CD14-positive monocyte (primary cell): Measurements from ENCODE around the gene SMYD4. TPM values are rescaled to one million over a fixed set of nuclear protein-coding genes. Genes with fewer than 3 reads are reported as not detected.

Experiments used
- DNase-seq, 3 donors: peaks; one replicate each; pipeline ENCODE4 v3.0.0-alpha.2; 2011 to 2022
- H2AFZ ChIP-seq: 2 replicates; pipeline ENCODE4 v1.6.0; 2012; ENCODE audit warnings: mild to moderate bottlenecking, low read depth, low read length, inconsistent platforms; ENCODE audit not compliant: insufficient read depth, poor library complexity, severe bottlenecking
- H3K27ac ChIP-seq, 2 donors: 1 replicate in 1 of 2; 2 replicates in 1 of 2; pipeline ENCODE4 v1.5.1; 2012 to 2013; ENCODE audit warnings: low read length in 2 of 2, control low read depth in 1 of 2, inconsistent platforms in 1 of 2, low read depth in 1 of 2, mild to moderate bottlenecking in 1 of 2
- H3K27me3 ChIP-seq, 2 donors: one replicate each; pipeline versions ENCODE4 v1.6.0 to v1.6.1; 2011 to 2013; ENCODE audit warnings: low read length in 2 of 2; ENCODE audit not compliant: control insufficient read depth in 2 of 2, insufficient read depth in 2 of 2
- H3K36me3 ChIP-seq, 2 donors: replicated peaks in 1 of 2; 1 replicate in 1 of 2; 2 replicates in 1 of 2; pipeline versions ENCODE4 v1.5.1 to v1.6.1; 2012 to 2013; ENCODE audit warnings: low read length in 2 of 2, control low read depth in 1 of 2, inconsistent platforms in 1 of 2, mild to moderate bottlenecking in 1 of 2; ENCODE audit not compliant: insufficient read depth in 2 of 2, control insufficient read depth in 1 of 2
- H3K4me1 ChIP-seq, 2 donors: 1 replicate in 1 of 2; 2 replicates in 1 of 2; pipeline versions ENCODE4 v1.5.1 to v1.6.1; 2012 to 2013; ENCODE audit warnings: low read length in 2 of 2, control low read depth in 1 of 2, inconsistent platforms in 1 of 2, mild to moderate bottlenecking in 1 of 2, moderate library complexity in 1 of 2; ENCODE audit not compliant: insufficient read depth in 2 of 2, control insufficient read depth in 1 of 2
- H3K4me2 ChIP-seq: replicated peaks from 2 replicates; pipeline ENCODE3; 2012; ENCODE audit warnings: low read length, moderate library complexity, mild to moderate bottlenecking; ENCODE audit not compliant: poor library complexity, severe bottlenecking; ENCODE audit errors: extremely low read depth
- H3K4me3 ChIP-seq, 3 experiments: fragments of 200-600 bp in 1 of 3; sonication (generic) in 1 of 3; replicated peaks in 1 of 3; 1 replicate in 2 of 3; 2 replicates in 1 of 3; pipeline ENCODE4 v1.5.1; 2011 to 2013; ENCODE audit warnings: low read length in 3 of 3, mild to moderate bottlenecking in 3 of 3, control low read depth in 2 of 3, low read depth in 2 of 3, inconsistent platforms in 1 of 3, moderate library complexity in 1 of 3
- H3K79me2 ChIP-seq: 2 replicates; pipeline ENCODE4 v1.6.0; 2012; ENCODE audit warnings: mild to moderate bottlenecking, control low read depth, inconsistent platforms, low read length, moderate library complexity; ENCODE audit not compliant: insufficient read depth
- H3K9ac ChIP-seq: 2 replicates; pipeline ENCODE4 v1.6.0; 2017; ENCODE audit warnings: low read length, mild to moderate bottlenecking; ENCODE audit not compliant: insufficient read depth, poor library complexity, severe bottlenecking
- H3K9me3 ChIP-seq, 2 donors: replicated peaks in 1 of 2; 1 replicate in 1 of 2; 2 replicates in 1 of 2; pipeline versions ENCODE4 v1.5.1 to v1.6.1; 2012 to 2013; ENCODE audit warnings: low read length in 2 of 2, control low read depth in 1 of 2; ENCODE audit not compliant: control insufficient read depth in 1 of 2, insufficient read depth in 1 of 2
- H4K20me1 ChIP-seq: 2 replicates; pipeline ENCODE4 v1.6.0; 2012; ENCODE audit warnings: mild to moderate bottlenecking, low read length, control low read depth, moderate library complexity; ENCODE audit not compliant: insufficient read depth
- H3K27ac Mint-ChIP-seq, 7 donors: one replicate each; pipeline ENCODE4 v1.8.0; 2020; ENCODE audit warnings: mild to moderate bottlenecking in 7 of 7, mixed read lengths in 7 of 7, moderate library complexity in 6 of 7, inconsistent platforms in 2 of 7
- H3K27me3 Mint-ChIP-seq, 3 donors: one replicate each; pipeline ENCODE4 v1.8.0; 2021 to 2022; ENCODE audit warnings: low read depth in 3 of 3, mild to moderate bottlenecking in 3 of 3, mixed read lengths in 3 of 3, moderate library complexity in 3 of 3, inconsistent platforms in 1 of 3
- H3K36me3 Mint-ChIP-seq, 2 donors: one replicate each; pipeline ENCODE4 v1.8.0; 2020; ENCODE audit warnings: mixed read lengths in 2 of 2, inconsistent platforms in 1 of 2, mild to moderate bottlenecking in 1 of 2
- H3K4me1 Mint-ChIP-seq: one replicate; pipeline ENCODE4 v1.8.0; 2020; ENCODE audit warnings: mild to moderate bottlenecking, mixed read lengths
- H3K4me3 Mint-ChIP-seq, 2 donors: one replicate each; pipeline ENCODE4 v1.8.0; 2020; ENCODE audit warnings: mild to moderate bottlenecking in 2 of 2, mixed read lengths in 2 of 2, moderate library complexity in 1 of 2
- H3K9me3 Mint-ChIP-seq, 7 donors: one replicate each; pipeline ENCODE4 v1.8.0; 2020 to 2022; ENCODE audit warnings: mixed read lengths in 7 of 7, mild to moderate bottlenecking in 6 of 7, moderate library complexity in 6 of 7, inconsistent platforms in 2 of 7
- WGBS: methylation state at CpG from one replicate; pipeline ENCODE4 v1.1.5; 2013; ENCODE audit warnings: missing lambda C conversion rate; ENCODE audit not compliant: insufficient coverage; 5-methylcytosine and 5-hydroxymethylcytosine counted together
- intact Hi-C, 2 donors: fragments of 100-400 bp; cut with micrococcal nuclease; formaldehyde crosslinking; loops; one replicate each; pipeline versions ENCODE4 v1.15.0 to v1.15.1; 2023
- polyA plus RNA-seq, 3 donors: library from polyadenylated mRNA; depleted of rRNA in 1 of 3; unstranded in 2 of 3; stranded (reverse) in 1 of 3; fragments of 300-500 nt in 2 of 3; fragments of >200 nt in 1 of 3; fragmentation: Illumina TruSeq in 2 of 3; gene quantifications; 1 replicate in 2 of 3; 2 replicates in 1 of 3; pipeline ENCODE4 v1.2.3, GENCODE V29; 2012 to 2021
- TF ChIP-seq, protein P1 (sequence below): fragments of 200-600 bp; IDR thresholded peaks from one replicate; pipeline ENCODE4 v1.8.0; 2022; ENCODE audit warnings: antibody characterized with exemption, mild to moderate bottlenecking

SMYD4 gene
- polyA plus RNA-seq, 3 donors = 3.2 to 7.6 (median 6.1) TPM

GRCh38 chr17:1783834-1784611 is 45.7 kb downstream of the SMYD4 start:
- H3K36me3 Mint-ChIP-seq = peaks cover 35 to 53% of the 10 kb centered on the region in 2 donors
- peak overlapping the region; percentile 12 to 58 (median 15) for H3K4me3 ChIP-seq
- H3K27ac ChIP-seq = peak overlapping the region; percentile 93 to 97
- H3K27ac Mint-ChIP-seq = peak overlapping the region; percentile 97 to 99 (median 98)
- WGBS = 33% methylated on average over 9 of the region's 16 CpGs
- H3K27me3 ChIP-seq = no peaks in the 10 kb centered on the region
- TF ChIP-seq, protein P1, sequence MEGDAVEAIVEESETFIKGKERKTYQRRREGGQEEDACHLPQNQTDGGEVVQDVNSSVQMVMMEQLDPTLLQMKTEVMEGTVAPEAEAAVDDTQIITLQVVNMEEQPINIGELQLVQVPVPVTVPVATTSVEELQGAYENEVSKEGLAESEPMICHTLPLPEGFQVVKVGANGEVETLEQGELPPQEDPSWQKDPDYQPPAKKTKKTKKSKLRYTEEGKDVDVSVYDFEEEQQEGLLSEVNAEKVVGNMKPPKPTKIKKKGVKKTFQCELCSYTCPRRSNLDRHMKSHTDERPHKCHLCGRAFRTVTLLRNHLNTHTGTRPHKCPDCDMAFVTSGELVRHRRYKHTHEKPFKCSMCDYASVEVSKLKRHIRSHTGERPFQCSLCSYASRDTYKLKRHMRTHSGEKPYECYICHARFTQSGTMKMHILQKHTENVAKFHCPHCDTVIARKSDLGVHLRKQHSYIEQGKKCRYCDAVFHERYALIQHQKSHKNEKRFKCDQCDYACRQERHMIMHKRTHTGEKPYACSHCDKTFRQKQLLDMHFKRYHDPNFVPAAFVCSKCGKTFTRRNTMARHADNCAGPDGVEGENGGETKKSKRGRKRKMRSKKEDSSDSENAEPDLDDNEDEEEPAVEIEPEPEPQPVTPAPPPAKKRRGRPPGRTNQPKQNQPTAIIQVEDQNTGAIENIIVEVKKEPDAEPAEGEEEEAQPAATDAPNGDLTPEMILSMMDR = peak; percentile 76
- H3K9me3 Mint-ChIP-seq = no peaks in the 10 kb centered on the region
- no peaks in the 10 kb centered on the region for H4K20me1 ChIP-seq
- H3K4me1 Mint-ChIP-seq = peaks cover 30% of the 10 kb centered on the region
- H3K79me2 ChIP-seq = no peaks in the 10 kb centered on the region
- peak overlapping the region; percentile 62 for H3K9ac ChIP-seq
- peaks cover 0 to 5% (median 1%) of the 10 kb centered on the region in 3 donors for H3K27me3 Mint-ChIP-seq
- H3K9me3 ChIP-seq = no peaks in the 10 kb centered on the region
- peak overlapping the region; percentile 57 for H2AFZ ChIP-seq
- peaks cover 8 to 32% of the 10 kb centered on the region in 2 donors for H3K36me3 ChIP-seq
- peak; percentile 84 to 86 (median 84) for DNase-seq
- intact Hi-C loops = loop anchor here (2.0 to 10.0 kb wide), 5 partner anchors 59 to 112 kb away; partner anchors contain the start of gene WDR81 (in 1 of the 2)
- peak overlapping the region; percentile 71 for H3K4me2 ChIP-seq
- peaks cover 27 to 29% of the 10 kb centered on the region in 2 donors for H3K4me1 ChIP-seq
- H3K4me3 Mint-ChIP-seq = peak overlapping the region; percentile 71 to 85

DNA sequence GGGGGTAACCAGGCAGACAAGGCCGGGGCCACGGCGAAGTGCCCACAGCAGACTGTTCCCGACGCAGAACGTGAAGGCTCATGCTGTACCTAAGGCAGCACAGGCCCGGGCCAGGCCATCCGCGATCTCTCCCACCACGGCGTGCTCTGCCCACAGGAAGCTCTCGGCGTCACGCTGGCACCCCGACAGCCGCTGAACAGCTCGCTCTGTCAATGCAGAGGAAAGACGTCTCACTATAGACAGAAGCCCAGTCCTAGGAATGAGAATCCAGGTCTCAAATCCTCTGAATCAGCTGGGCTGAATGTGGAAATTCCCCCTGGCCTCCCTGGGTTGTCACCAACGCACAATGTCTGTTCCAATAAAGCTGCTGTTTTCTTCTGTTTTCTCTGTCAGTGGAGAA is 46.4 kb downstream of the SMYD4 start:
- Mint-ChIP-seq H3K9me3 (no peaks in the 10 kb centered on the region), H3K27me3 (peaks cover 0 to 5% (median 1%) of the 10 kb centered on the region in 3 donors), H3K36me3 (peaks cover 40 to 54% of the 10 kb centered on the region in 2 donors), H3K27ac (peak overlapping the region; percentile 97 to 99 (median 98)), H3K4me3 (peak overlapping the region; percentile 71 to 85), H3K4me1 (peaks cover 30% of the 10 kb centered on the region)
- H3K4me3 ChIP-seq = peak overlapping the region in 2 of 3 experiments; percentile 12 to 58
- intact Hi-C loops = loop anchor here (2.0 to 10.0 kb wide), 5 partner anchors 58 to 111 kb away; partner anchors contain the start of gene WDR81 (in 1 of the 2)
- 27% methylated on average over 18 of the region's 19 CpGs for WGBS
- TF ChIP-seq, protein P1 = no peak
- H3K27me3 ChIP-seq = no peaks in the 10 kb centered on the region
- peak overlapping the region; percentile 62 for H3K9ac ChIP-seq
- H4K20me1 ChIP-seq = no peaks in the 10 kb centered on the region
- H3K4me2 ChIP-seq = peak overlapping the region; percentile 71
- DNase-seq = peak; percentile 29 to 70 (median 50)
- H3K79me2 ChIP-seq = no peaks in the 10 kb centered on the region
- H3K36me3 ChIP-seq = peaks cover 8 to 39% of the 10 kb centered on the region in 2 donors
- peak overlapping the region; percentile 57 for H2AFZ ChIP-seq
- peak overlapping the region; percentile 93 to 97 for H3K27ac ChIP-seq
- H3K9me3 ChIP-seq = no peaks in the 10 kb centered on the region
- peaks cover 27 to 29% of the 10 kb centered on the region in 2 donors for H3K4me1 ChIP-seq
